WTC11 (cell line): ENCODE results near the gene CISD3.

ENCODE experiments used
- NFE2L1 ChIP-seq: sonication (generic); formaldehyde crosslinking; IDR thresholded peaks from 2 replicates; pipeline ENCODE4 v1.8.1; 2023; ENCODE audit warnings: missing genetic modification reagents
- SP1 ChIP-seq: sonication (generic); formaldehyde crosslinking; conservative IDR thresholded peaks from 2 replicates; pipeline ENCODE4 v1.8.1; 2022; ENCODE audit warnings: missing genetic modification reagents
- TF ChIP-seq, protein P1 (sequence below): fragments of 200-600 bp; IDR thresholded peaks from 2 replicates; pipeline ENCODE4 v1.8.0; 2022; ENCODE audit warnings: antibody characterized with exemption
- TF ChIP-seq, protein P2 (sequence below): sonication (generic); formaldehyde crosslinking; IDR thresholded peaks from 2 replicates; pipeline ENCODE4 v1.8.0; 2022; ENCODE audit warnings: mild to moderate bottlenecking, missing genetic modification reagents

DNA sequence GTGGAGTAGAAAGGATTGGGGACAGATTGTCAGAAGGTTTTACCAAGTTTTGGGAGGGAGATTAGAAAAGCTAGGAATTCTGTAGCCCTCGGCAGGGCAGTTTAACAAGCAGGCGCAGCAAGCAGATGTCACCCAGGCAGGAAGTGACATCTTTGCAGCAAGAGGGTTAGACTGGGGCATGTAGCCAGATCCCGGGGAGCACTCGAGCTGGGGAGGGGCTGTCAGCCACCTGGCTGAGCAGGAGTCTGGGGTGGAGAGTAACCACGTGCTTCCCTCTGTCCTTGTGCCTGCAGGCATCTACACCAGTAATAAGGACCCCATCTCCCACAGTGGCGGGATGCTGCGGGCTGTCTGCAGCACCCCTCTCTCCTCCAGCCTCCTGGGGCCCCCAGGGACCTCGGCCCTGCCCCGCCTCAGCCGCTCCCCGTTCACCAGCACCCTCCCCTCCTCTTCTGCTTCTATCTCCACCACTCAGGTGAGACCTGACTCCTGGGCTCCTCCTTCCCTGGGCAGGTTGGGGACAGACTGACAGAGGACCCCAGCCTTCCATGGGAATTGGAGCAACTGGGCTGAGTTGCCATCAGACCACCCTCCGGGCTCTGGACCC is 12.9 kb upstream of the CISD3 start:
- TF ChIP-seq, protein P1, sequence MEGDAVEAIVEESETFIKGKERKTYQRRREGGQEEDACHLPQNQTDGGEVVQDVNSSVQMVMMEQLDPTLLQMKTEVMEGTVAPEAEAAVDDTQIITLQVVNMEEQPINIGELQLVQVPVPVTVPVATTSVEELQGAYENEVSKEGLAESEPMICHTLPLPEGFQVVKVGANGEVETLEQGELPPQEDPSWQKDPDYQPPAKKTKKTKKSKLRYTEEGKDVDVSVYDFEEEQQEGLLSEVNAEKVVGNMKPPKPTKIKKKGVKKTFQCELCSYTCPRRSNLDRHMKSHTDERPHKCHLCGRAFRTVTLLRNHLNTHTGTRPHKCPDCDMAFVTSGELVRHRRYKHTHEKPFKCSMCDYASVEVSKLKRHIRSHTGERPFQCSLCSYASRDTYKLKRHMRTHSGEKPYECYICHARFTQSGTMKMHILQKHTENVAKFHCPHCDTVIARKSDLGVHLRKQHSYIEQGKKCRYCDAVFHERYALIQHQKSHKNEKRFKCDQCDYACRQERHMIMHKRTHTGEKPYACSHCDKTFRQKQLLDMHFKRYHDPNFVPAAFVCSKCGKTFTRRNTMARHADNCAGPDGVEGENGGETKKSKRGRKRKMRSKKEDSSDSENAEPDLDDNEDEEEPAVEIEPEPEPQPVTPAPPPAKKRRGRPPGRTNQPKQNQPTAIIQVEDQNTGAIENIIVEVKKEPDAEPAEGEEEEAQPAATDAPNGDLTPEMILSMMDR = no peak
- TF ChIP-seq NFE2L1 (CRISPR knock-in tag) (no peak), SP1 (no peak)
- TF ChIP-seq, protein P2, sequence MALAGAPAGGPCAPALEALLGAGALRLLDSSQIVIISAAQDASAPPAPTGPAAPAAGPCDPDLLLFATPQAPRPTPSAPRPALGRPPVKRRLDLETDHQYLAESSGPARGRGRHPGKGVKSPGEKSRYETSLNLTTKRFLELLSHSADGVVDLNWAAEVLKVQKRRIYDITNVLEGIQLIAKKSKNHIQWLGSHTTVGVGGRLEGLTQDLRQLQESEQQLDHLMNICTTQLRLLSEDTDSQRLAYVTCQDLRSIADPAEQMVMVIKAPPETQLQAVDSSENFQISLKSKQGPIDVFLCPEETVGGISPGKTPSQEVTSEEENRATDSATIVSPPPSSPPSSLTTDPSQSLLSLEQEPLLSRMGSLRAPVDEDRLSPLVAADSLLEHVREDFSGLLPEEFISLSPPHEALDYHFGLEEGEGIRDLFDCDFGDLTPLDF (CRISPR knock-in tag) = no peak
